ENCODE measurements around the gene SRGAP3.

DNA sequence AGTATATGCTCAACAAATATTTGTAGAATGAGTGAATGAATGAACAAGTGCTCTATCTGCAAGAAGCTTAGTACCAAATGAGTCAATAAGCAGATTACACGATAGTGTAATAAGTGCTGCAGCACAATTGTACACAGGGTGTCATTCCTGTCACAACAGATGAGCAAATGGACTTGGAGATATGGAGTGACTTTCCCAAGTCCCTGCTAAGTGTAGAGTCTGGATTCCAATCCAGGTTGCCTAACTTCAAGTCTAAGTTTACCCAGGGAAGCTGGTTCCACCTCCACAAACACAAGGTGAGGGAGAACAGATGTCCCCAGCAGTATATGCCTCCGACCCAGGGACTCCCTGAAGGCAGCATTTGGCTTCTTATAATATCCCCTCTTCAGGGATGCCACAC lies 208.4 kb downstream of the SRGAP3 start:
- TF ChIP-seq, protein P1, sequence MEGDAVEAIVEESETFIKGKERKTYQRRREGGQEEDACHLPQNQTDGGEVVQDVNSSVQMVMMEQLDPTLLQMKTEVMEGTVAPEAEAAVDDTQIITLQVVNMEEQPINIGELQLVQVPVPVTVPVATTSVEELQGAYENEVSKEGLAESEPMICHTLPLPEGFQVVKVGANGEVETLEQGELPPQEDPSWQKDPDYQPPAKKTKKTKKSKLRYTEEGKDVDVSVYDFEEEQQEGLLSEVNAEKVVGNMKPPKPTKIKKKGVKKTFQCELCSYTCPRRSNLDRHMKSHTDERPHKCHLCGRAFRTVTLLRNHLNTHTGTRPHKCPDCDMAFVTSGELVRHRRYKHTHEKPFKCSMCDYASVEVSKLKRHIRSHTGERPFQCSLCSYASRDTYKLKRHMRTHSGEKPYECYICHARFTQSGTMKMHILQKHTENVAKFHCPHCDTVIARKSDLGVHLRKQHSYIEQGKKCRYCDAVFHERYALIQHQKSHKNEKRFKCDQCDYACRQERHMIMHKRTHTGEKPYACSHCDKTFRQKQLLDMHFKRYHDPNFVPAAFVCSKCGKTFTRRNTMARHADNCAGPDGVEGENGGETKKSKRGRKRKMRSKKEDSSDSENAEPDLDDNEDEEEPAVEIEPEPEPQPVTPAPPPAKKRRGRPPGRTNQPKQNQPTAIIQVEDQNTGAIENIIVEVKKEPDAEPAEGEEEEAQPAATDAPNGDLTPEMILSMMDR (IDR thresholded peaks at IDR 0.05), result no peak
- TF ChIP-seq POLR2A (IDR thresholded peaks at IDR 0.05) (no peak), POLR2AphosphoS5 (IDR thresholded peaks at IDR 0.05) (no peak), EP300 (IDR thresholded peaks at IDR 0.05; ENCODE audit: low read depth) (no peak)
